ENCODE results near the gene KLRG1.

The KLRG1 gene

GRCh38 chr12:8989413-8989812 lies at the start of gene KLRG1:
KLRG1 (plus strand) TSS chr12:8989546; CDS start chr12:8989636, 90 bp downstream.
- FAIRE-seq (no peak), DNase-seq (ENCODE audit: insufficient read length, low spot score) (no peak)

- no peak for FAIRE-seq
- no peak for DNase-seq (ENCODE audit: insufficient read length, low spot score)
Observed at GRCh38 chr12:8941691-8942478, 47.5 kb upstream of the KLRG1 start.

GRCh38 chr12:8943565-8944186 lies 45.7 kb upstream of the KLRG1 start:
- DNase-seq (ENCODE audit: insufficient read length, low spot score) (no peak), FAIRE-seq (no peak)

GRCh38 chr12:8946733-8947132 lies 42.6 kb upstream of the KLRG1 start:
- no peak for FAIRE-seq
- no peak for DNase-seq (ENCODE audit: insufficient read length, low spot score)

GRCh38 chr12:8947737-8948136 lies 41.6 kb upstream of the KLRG1 start:
- DNase-seq (ENCODE audit: insufficient read length, low spot score) (no peak), FAIRE-seq (no peak)

- DNase-seq (ENCODE audit: insufficient read length, low spot score), result no peak
Observed at GRCh38 chr12:8948701-8949341, 40.5 kb upstream of the KLRG1 start.

GRCh38 chr12:8949342-8950220 lies 39.8 kb upstream of the KLRG1 start, which contains the start of gene M6PR:
M6PR (minus strand) TSS chr12:8949645; CDS start chr12:8946404, 3,241 bp downstream.
- DNase-seq (ENCODE audit: insufficient read length, low spot score) (peak; percentile 94), FAIRE-seq (peak; percentile 79)

More at GRCh38 chr12:8948701-8949341, 40.5 kb upstream of the KLRG1 start:
- FAIRE-seq, result no peak

GRCh38 chr12:8950221-8950527 lies 39.2 kb upstream of the KLRG1 start:
- FAIRE-seq (no peak), DNase-seq (ENCODE audit: insufficient read length, low spot score) (no peak)

- FAIRE-seq (no peak), DNase-seq (ENCODE audit: insufficient read length, low spot score) (no peak)
Observed at GRCh38 chr12:8950702-8951478, 38.5 kb upstream of the KLRG1 start.

GRCh38 chr12:8951744-8952143 lies 37.6 kb upstream of the KLRG1 start:
- FAIRE-seq, result no peak

GRCh38 chr12:8953773-8954402 lies 35.5 kb upstream of the KLRG1 start:
- no peak for FAIRE-seq

More at GRCh38 chr12:8951744-8952143, 37.6 kb upstream of the KLRG1 start:
- no peak for DNase-seq (ENCODE audit: insufficient read length, low spot score)

GRCh38 chr12:8956073-8956472 lies 33.3 kb upstream of the KLRG1 start:
- DNase-seq (ENCODE audit: insufficient read length, low spot score), result no peak
- no peak for FAIRE-seq

More at GRCh38 chr12:8953773-8954402, 35.5 kb upstream of the KLRG1 start:
- DNase-seq (ENCODE audit: insufficient read length, low spot score), result no peak

GRCh38 chr12:8956772-8957171 lies 32.6 kb upstream of the KLRG1 start:
- FAIRE-seq (no peak), DNase-seq (ENCODE audit: insufficient read length, low spot score) (no peak)

- FAIRE-seq, result no peak
- no peak for DNase-seq (ENCODE audit: insufficient read length, low spot score)
Observed at GRCh38 chr12:8957561-8957960, 31.8 kb upstream of the KLRG1 start.

GRCh38 chr12:8958066-8958465 lies 31.3 kb upstream of the KLRG1 start:
- FAIRE-seq, result no peak
- no peak for DNase-seq (ENCODE audit: insufficient read length, low spot score)

GRCh38 chr12:8960176-8960575 lies 29.2 kb upstream of the KLRG1 start:
- FAIRE-seq (no peak), DNase-seq (ENCODE audit: insufficient read length, low spot score) (no peak)

- DNase-seq (ENCODE audit: insufficient read length, low spot score), result no peak
- no peak for FAIRE-seq
Observed at GRCh38 chr12:8968761-8969160, 20.6 kb upstream of the KLRG1 start.

GRCh38 chr12:8969861-8970411 lies 19.4 kb upstream of the KLRG1 start:
- no peak for FAIRE-seq
- no peak for DNase-seq (ENCODE audit: insufficient read length, low spot score)

- no peak for DNase-seq (ENCODE audit: insufficient read length, low spot score)
- no peak for FAIRE-seq
Observed at GRCh38 chr12:8970432-8970831, 18.9 kb upstream of the KLRG1 start.
